GM10847 (cell line): ENCODE measurements around the gene DLGAP3.

Source experiments
- POLR2A ChIP-seq: IDR thresholded peaks from 2 replicates; pipeline ENCODE4 v1.6.1; 2011; ENCODE audit not compliant: insufficient read length; ENCODE audit errors: extremely low read depth

DLGAP3 gene

GRCh38 chr1:34929497-34929852, at the start of gene DLGAP3:
DLGAP3 (minus strand) TSS chr1:34929650; CDS start chr1:34905383, 24,267 bp downstream.
- TF ChIP-seq POLR2A: no peak

- no peak for TF ChIP-seq POLR2A
Measured at GRCh38 chr1:34978921-34979320, 49.5 kb upstream of the DLGAP3 start.

- TF ChIP-seq POLR2A: no peak
Measured at GRCh38 chr1:34977858-34978257, 48.4 kb upstream of the DLGAP3 start.

DNA sequence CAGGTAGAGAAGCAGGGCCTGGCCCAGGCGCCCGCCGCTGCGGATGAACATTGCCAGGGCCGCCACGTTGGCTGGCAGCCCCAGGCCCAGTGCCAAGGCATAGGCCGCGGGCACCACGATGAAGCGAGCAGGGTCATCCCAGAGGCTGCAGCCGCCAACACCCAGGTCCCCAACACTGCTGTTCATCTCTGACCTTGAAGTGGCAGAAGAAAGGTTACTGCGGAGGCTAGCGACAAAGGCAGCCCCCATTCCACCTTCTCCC, 47.7 kb upstream of the DLGAP3 start:
- no peak for TF ChIP-seq POLR2A

- no peak for TF ChIP-seq POLR2A
Measured at GRCh38 chr1:34976384-34977209, 47.1 kb upstream of the DLGAP3 start.

DNA sequence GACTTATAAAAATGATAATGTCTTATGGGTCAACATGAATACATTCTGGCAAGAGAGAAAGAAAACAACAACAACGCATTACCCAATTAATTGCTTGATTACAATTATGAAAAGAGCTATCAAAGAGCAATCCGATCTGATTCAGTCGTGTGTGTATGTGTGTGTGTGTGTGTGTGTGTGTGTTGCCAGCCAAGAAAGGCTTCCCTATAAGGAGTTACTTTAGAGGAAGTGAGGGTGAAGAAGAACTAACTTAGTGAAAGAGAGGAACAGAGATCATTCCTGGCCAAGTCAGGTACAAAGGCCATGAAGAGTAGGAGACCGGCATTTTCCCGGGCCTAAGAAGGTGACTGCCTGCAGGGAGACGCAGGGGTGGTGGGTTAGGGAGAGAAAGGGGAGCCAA, 46.3 kb upstream of the DLGAP3 start:
- no peak for TF ChIP-seq POLR2A

- no peak for TF ChIP-seq POLR2A
Measured at GRCh38 chr1:34975338-34975737, 45.9 kb upstream of the DLGAP3 start.

- TF ChIP-seq POLR2A: no peak
Measured at GRCh38 chr1:34974626-34975025, 45.2 kb upstream of the DLGAP3 start.

GRCh38 chr1:34973326-34973725, 43.9 kb upstream of the DLGAP3 start:
- no peak for TF ChIP-seq POLR2A

DNA sequence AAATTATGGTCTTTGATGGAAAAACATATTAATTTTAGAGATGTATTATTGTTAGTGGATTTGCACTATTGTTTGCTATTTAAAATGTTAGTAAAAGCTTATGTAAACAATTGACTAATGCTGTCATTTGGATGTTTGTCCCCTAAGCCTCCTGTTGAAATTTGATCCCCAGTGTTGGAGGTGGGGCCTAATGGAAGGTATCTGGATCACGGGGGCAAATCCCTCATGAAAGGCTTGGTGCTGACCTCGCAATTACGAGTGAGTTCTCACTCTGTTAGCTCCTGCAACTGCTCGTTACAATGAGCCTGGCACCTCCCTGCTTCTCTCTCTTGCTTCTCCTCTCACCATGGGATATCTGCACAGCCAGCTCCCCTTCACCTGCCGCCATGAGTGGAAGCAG, 41.4 kb upstream of the DLGAP3 start:
- no peak for TF ChIP-seq POLR2A

DNA sequence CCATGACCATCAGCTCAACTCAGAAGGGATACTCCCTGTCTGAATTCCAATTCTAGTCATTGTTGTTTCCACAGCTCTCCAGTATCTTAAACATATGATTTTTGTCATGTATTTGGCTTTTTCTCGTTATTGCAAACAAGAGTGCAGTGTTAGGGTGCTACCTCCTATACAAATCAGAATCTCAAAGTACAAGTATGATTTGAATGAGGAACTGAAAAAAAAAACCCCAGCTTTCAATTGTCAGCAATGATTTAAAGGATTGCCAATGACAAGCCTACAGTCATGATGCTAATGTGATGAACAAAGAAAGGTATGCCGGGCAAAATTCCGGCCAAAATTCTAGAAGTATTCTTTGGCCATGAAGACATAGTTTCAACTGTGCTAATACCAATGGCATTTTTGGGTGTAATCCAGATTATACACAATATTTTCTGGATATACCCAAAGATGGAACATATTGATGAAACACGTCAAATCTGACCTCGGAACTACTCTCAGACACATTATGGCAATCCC, 40.8 kb upstream of the DLGAP3 start:
- no peak for TF ChIP-seq POLR2A

GRCh38 chr1:34965597-34965996, 36.1 kb upstream of the DLGAP3 start:
- no peak for TF ChIP-seq POLR2A

- TF ChIP-seq POLR2A: no peak
Measured at GRCh38 chr1:34950428-34950827, 21.0 kb upstream of the DLGAP3 start.

DNA sequence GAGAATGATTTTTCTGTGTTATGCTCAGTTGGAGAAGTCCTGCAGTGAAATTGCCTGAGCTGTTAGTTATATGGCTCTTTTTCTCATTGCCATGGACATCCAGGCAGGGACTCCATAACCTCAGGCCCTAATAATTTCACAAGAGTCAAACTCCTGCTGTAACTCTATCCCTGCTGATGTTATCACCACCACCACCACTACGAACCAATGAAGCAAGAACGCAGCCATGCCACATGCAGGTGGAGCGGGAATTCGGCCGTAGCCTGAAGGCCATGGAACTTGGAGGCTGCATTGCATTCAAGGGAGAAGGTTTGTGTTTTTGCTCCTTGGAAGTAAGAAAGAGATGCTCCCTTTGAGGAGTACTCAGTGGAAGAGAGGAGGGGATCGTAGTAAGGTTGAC, 16.8 kb upstream of the DLGAP3 start:
- TF ChIP-seq POLR2A: no peak

DNA sequence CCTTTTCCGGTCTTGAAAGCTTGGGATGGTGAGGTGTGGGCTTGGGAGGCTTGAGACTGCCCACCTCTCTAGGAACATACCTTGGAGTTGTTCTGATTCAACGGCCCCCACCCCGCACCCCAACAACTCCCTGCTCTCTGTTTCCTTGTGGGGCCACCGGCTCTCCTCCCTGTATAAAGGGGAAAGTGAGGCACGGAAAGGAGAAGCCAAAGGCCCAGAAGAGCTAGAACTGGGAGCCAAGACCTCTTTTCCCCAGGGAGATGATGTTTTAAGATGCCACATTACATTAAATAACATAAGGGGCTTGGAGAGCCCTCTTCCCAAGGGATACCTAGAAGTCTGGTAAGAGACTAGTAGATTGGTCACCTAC, 1.2 kb upstream of the DLGAP3 start:
- no peak for TF ChIP-seq POLR2A

- no peak for TF ChIP-seq POLR2A
Measured at GRCh38 chr1:34929853-34930701, 627 bp upstream of the DLGAP3 start.
